ENCODE data around the gene AATF. TPM values are rescaled to one million over a fixed set of nuclear protein-coding genes. Genes with fewer than 3 reads are reported as not detected.

The AATF gene
- total RNA-seq, 1 donor from 2014 or later: 42.8 TPM

DNA sequence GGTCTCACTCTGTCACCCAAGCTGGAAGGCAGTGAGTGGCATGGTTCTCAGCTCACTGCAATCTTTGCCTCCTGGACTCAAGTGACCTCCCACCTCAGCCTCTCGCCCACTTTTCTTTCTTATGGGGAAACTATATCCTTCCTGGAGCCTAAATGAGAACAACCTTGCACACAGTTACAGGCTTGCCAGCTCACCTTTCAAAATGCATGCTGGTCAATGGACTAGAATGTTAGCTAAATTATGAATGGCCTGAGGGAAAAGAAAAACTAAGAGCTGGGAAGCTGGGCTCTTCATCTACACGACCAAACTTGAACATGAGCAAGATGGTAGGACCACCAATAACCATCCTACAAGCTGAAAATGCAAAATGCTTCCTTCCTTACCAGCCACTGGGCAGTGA, 22.1 kb upstream of the AATF start:
- Histone ChIP-seq H3K9me3 (no peaks in the 10 kb centered on the region), H3K27ac (no peak overlapping the region), H3K36me3 (no peaks in the 10 kb centered on the region), H3K27me3 (peaks cover 69% of the 10 kb centered on the region), H3K4me1 (peaks cover 6% of the 10 kb centered on the region), H3K4me3 (no peak overlapping the region)
- intact Hi-C loops (cut with DNase I): loop anchor here (10.0 kb wide), 1 partner anchor 62 kb away; no protein-coding TSS in a partner anchor
- DNase-seq (no peak), ATAC-seq (no peak)
- TF ChIP-seq, protein P1, sequence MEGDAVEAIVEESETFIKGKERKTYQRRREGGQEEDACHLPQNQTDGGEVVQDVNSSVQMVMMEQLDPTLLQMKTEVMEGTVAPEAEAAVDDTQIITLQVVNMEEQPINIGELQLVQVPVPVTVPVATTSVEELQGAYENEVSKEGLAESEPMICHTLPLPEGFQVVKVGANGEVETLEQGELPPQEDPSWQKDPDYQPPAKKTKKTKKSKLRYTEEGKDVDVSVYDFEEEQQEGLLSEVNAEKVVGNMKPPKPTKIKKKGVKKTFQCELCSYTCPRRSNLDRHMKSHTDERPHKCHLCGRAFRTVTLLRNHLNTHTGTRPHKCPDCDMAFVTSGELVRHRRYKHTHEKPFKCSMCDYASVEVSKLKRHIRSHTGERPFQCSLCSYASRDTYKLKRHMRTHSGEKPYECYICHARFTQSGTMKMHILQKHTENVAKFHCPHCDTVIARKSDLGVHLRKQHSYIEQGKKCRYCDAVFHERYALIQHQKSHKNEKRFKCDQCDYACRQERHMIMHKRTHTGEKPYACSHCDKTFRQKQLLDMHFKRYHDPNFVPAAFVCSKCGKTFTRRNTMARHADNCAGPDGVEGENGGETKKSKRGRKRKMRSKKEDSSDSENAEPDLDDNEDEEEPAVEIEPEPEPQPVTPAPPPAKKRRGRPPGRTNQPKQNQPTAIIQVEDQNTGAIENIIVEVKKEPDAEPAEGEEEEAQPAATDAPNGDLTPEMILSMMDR (IDR thresholded peaks at IDR 0.05): no peak

DNA sequence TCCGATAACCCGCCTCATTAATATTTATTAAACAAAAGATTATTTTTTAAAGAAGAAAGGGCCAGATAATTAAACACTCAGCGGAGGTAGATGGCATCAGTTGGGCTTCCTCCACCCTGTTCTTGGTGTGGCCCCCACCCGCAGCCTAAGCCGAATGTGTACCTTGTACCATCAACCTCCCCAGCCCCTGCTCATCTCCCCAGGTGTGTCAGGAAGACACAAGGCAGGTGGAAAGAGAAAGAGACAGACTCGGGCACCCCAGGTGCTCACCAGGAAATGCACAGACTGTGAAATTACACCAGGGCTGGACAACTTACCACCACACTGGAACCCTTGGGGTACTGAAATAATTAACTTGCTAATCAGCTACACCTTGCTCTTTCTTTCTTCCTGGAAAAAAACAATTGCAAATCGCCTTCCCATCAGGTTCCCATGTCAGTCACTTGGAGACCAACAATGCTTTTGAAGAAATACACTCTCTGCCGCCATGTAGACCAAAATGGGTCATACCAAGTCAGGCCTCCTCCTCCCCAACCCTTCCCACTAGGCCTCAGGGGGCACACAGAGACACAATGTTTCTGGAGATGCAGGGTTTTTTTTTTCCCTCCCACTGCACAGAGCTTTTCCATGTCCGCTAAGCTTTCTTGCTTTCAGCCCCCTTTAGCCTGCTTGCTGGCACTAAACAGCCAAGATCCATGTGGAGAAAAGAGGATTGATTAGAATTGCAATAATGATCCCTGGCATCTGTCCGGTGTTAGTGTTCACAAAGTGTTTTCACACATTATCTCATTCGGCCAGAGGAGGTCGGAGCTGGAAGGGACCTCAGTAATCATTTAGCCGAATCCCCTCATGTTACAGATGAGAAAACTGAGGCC, 20.0 kb upstream of the AATF start:
- intact Hi-C loops (cut with DNase I): loop anchor here (10.0 kb wide), 1 partner anchor 64 kb away; no protein-coding TSS in a partner anchor
- TF ChIP-seq, protein P1 (IDR thresholded peaks at IDR 0.05): no peak
- peaks cover 17% of the 10 kb centered on the region for H3K4me1 ChIP-seq
- H3K36me3 ChIP-seq: no peaks in the 10 kb centered on the region
- DNase-seq: no peak
- H3K4me3 ChIP-seq: no peak overlapping the region
- no peak for ATAC-seq
- H3K9me3 ChIP-seq: no peaks in the 10 kb centered on the region
- no peak overlapping the region for H3K27ac ChIP-seq
- H3K27me3 ChIP-seq: peaks cover 80% of the 10 kb centered on the region

GRCh38 chr17:36929851-36930582, 18.7 kb upstream of the AATF start:
- Histone ChIP-seq H3K9me3 (no peaks in the 10 kb centered on the region), H3K4me1 (peaks cover 30% of the 10 kb centered on the region), H3K36me3 (no peaks in the 10 kb centered on the region), H3K4me3 (no peak overlapping the region), H3K27me3 (peaks cover 93% of the 10 kb centered on the region), H3K27ac (no peak overlapping the region)
- ATAC-seq (no peak), DNase-seq (peak; percentile 11)
- intact Hi-C loops (cut with DNase I): loop anchor here (10.0 kb wide), 1 partner anchor 65 kb away; no protein-coding TSS in a partner anchor
- TF ChIP-seq, protein P1 (IDR thresholded peaks at IDR 0.05): no peak

- Histone ChIP-seq H3K4me3 (no peak overlapping the region), H3K36me3 (no peaks in the 10 kb centered on the region), H3K27ac (no peak overlapping the region), H3K27me3 (peaks cover 93% of the 10 kb centered on the region), H3K4me1 (peaks cover 32% of the 10 kb centered on the region), H3K9me3 (no peaks in the 10 kb centered on the region)
- intact Hi-C loops (cut with DNase I): no loop called here
- TF ChIP-seq, protein P1 (IDR thresholded peaks at IDR 0.05): no peak
- no peak for DNase-seq
- ATAC-seq: no peak
Measured at GRCh38 chr17:36930583-36930900, 18.2 kb upstream of the AATF start.

- TF ChIP-seq, protein P1 (IDR thresholded peaks at IDR 0.05): no peak
- intact Hi-C loops (cut with DNase I): no loop called here
- Histone ChIP-seq H3K4me1 (peaks cover 38% of the 10 kb centered on the region), H3K27ac (no peak overlapping the region), H3K27me3 (peaks cover 98% of the 10 kb centered on the region), H3K9me3 (no peaks in the 10 kb centered on the region), H3K4me3 (no peak overlapping the region), H3K36me3 (no peaks in the 10 kb centered on the region)
- ATAC-seq (no peak), DNase-seq (no peak)
Measured at GRCh38 chr17:36931096-36931696, 17.6 kb upstream of the AATF start.
